Tibial nerve (tissue), 4 donors: Measurements from ENCODE around the gene GMEB2.

Experiments
- EP300 ChIP-seq, 2 donors: sonication (generic); formaldehyde crosslinking; IDR thresholded peaks; one replicate each; pipeline ENCODE4 v1.6.1; 2017; ENCODE audit warnings: antibody characterized with exemption in 2 of 2, mild to moderate bottlenecking in 1 of 2
- POLR2A ChIP-seq, 2 donors: fragments of 450-650 bp; IDR thresholded peaks; one replicate each; pipeline ENCODE4 v1.6.1; 2017; ENCODE audit warnings: antibody characterized with exemption in 2 of 2, mild to moderate bottlenecking in 2 of 2, moderate library complexity in 2 of 2
- TF ChIP-seq, protein P1 (sequence below), 5 experiments: fragments of 200-600 bp in 3 of 5; fragments of 450-650 bp in 2 of 5; sonication (generic) in 3 of 5; IDR thresholded peaks; one replicate each; pipeline ENCODE4 v1.5.1; 2016 to 2019; ENCODE audit warnings: antibody characterized with exemption in 5 of 5, mild to moderate bottlenecking in 3 of 5, moderate library complexity in 2 of 5

GRCh38 chr20:63557481-63557891 is 69.4 kb downstream of the GMEB2 start:
- TF ChIP-seq, protein P1, sequence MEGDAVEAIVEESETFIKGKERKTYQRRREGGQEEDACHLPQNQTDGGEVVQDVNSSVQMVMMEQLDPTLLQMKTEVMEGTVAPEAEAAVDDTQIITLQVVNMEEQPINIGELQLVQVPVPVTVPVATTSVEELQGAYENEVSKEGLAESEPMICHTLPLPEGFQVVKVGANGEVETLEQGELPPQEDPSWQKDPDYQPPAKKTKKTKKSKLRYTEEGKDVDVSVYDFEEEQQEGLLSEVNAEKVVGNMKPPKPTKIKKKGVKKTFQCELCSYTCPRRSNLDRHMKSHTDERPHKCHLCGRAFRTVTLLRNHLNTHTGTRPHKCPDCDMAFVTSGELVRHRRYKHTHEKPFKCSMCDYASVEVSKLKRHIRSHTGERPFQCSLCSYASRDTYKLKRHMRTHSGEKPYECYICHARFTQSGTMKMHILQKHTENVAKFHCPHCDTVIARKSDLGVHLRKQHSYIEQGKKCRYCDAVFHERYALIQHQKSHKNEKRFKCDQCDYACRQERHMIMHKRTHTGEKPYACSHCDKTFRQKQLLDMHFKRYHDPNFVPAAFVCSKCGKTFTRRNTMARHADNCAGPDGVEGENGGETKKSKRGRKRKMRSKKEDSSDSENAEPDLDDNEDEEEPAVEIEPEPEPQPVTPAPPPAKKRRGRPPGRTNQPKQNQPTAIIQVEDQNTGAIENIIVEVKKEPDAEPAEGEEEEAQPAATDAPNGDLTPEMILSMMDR (IDR thresholded peaks at IDR 0.05), result no peak
- TF ChIP-seq POLR2A (IDR thresholded peaks at IDR 0.05) (no peak), EP300 (IDR thresholded peaks at IDR 0.05) (no peak)
